Activated CD4-positive, alpha-beta T cell treated with anti-CD3 and anti-CD28 coated beads, Interleukin-2, Interleukin-4, amounts not matched to agents 100 ng/mL and 50 ng/mL, durations not matched to agents 16 hours and 8 hours (primary cell): ENCODE data around the gene BCL2L2.
"Not testable (repeated sequence)": the region's sequence is repeated elsewhere in the genome, so short reads cannot be mapped to it uniquely, and the experiment has no call there.

ENCODE experiments used
- DNase-seq: peaks from one replicate; pipeline ENCODE4 v3.0.0-alpha.2; 2020; ENCODE audit warnings: low spot score

BCL2L2 gene

GRCh38 chr14:23306412-23307145 is at the start of gene BCL2L2:
Gene BCL2L2 (plus strand): TSS chr14:23306833. CDS start chr14:23307768, 935 bp downstream.
- no peak for DNase-seq

GRCh38 chr14:23258256-23258655 is 48.4 kb upstream of the BCL2L2 start:
- DNase-seq = no peak

GRCh38 chr14:23259426-23259825 is 47.2 kb upstream of the BCL2L2 start:
- DNase-seq = no peak

- not testable (repeated sequence) for DNase-seq
Measured at GRCh38 chr14:23260849-23261248, 45.8 kb upstream of the BCL2L2 start.

- DNase-seq = no peak
Measured at GRCh38 chr14:23269193-23269592, 37.4 kb upstream of the BCL2L2 start.

GRCh38 chr14:23275412-23275811 is 31.2 kb upstream of the BCL2L2 start:
- DNase-seq = no peak

- no peak for DNase-seq
Measured at GRCh38 chr14:23277189-23277588, 29.4 kb upstream of the BCL2L2 start.

- DNase-seq = not testable (repeated sequence)
Measured at GRCh38 chr14:23277928-23278327, 28.7 kb upstream of the BCL2L2 start.

GRCh38 chr14:23281247-23281646 is 25.4 kb upstream of the BCL2L2 start:
- no peak for DNase-seq

GRCh38 chr14:23284654-23285529 is 21.7 kb upstream of the BCL2L2 start:
- DNase-seq = peak; percentile 24

GRCh38 chr14:23285530-23286019 is 21.1 kb upstream of the BCL2L2 start:
- DNase-seq = no peak

GRCh38 chr14:23286020-23286901 is 20.4 kb upstream of the BCL2L2 start, which contains the start of gene HOMEZ:
Gene HOMEZ (minus strand): TSS chr14:23286132. CDS start chr14:23285952, 180 bp downstream.
- DNase-seq = peak; percentile 98

GRCh38 chr14:23286902-23287479 is 19.6 kb upstream of the BCL2L2 start:
- DNase-seq = no peak

- peak; percentile 57 for DNase-seq
Measured at GRCh38 chr14:23294734-23295561, 11.7 kb upstream of the BCL2L2 start.

- DNase-seq = no peak
Measured at GRCh38 chr14:23296012-23296777, 10.4 kb upstream of the BCL2L2 start.

GRCh38 chr14:23297096-23297495 is 9.5 kb upstream of the BCL2L2 start:
- no peak for DNase-seq

GRCh38 chr14:23297611-23298277 is 8.9 kb upstream of the BCL2L2 start:
- no peak for DNase-seq

GRCh38 chr14:23299211-23299957 is 7.2 kb upstream of the BCL2L2 start:
- DNase-seq = peak; percentile 27
